Activated CD8-positive, alpha-beta memory T cell treated with anti-CD3 and anti-CD28 coated beads, Interleukin-2, amount 50 U/mL, for 48 hours (primary cell): ENCODE data around the gene HSD3B7.

Source experiments
- DNase-seq: peaks from one replicate; pipeline ENCODE4 v3.0.0-alpha.2; 2020

Gene HSD3B7

GRCh38 chr16:30957456-30958174 lies 27.4 kb upstream of the HSD3B7 start, which contains the start of gene SETD1A:
SETD1A (plus strand) TSS chr16:30957754; CDS start chr16:30958732, 978 bp downstream.
- DNase-seq: peak; percentile 99

GRCh38 chr16:30958175-30959079 lies 26.6 kb upstream of the HSD3B7 start:
- no peak for DNase-seq

GRCh38 chr16:30961384-30961783 lies 23.6 kb upstream of the HSD3B7 start:
- no peak for DNase-seq

- DNase-seq: no peak
These were observed 21.0 kb upstream of the HSD3B7 start for GRCh38 chr16:30963925-30964511.

- no peak for DNase-seq
These were observed 20.3 kb upstream of the HSD3B7 start for GRCh38 chr16:30964574-30965226.

GRCh38 chr16:30965436-30965835 lies 19.6 kb upstream of the HSD3B7 start:
- no peak for DNase-seq

- DNase-seq: no peak
These were observed 18.9 kb upstream of the HSD3B7 start for GRCh38 chr16:30966033-30966619.

- DNase-seq: no peak
These were observed 17.2 kb upstream of the HSD3B7 start for GRCh38 chr16:30967795-30968194.

GRCh38 chr16:30969246-30969842 lies 15.7 kb upstream of the HSD3B7 start:
- no peak for DNase-seq

GRCh38 chr16:30971298-30971697 lies 13.7 kb upstream of the HSD3B7 start:
- no peak for DNase-seq

GRCh38 chr16:30972872-30973271 lies 12.1 kb upstream of the HSD3B7 start:
- DNase-seq: no peak

- no peak for DNase-seq
These were observed 10.7 kb upstream of the HSD3B7 start for GRCh38 chr16:30974348-30974747.

- DNase-seq: no peak
These were observed 8.5 kb upstream of the HSD3B7 start for GRCh38 chr16:30976486-30976885.

- DNase-seq: no peak
These were observed 7.5 kb upstream of the HSD3B7 start for GRCh38 chr16:30977502-30977901.

GRCh38 chr16:30979170-30980022 lies 5.6 kb upstream of the HSD3B7 start:
- no peak for DNase-seq

GRCh38 chr16:30980023-30980371 lies 5.0 kb upstream of the HSD3B7 start:
- DNase-seq: no peak

GRCh38 chr16:30980434-30980833 lies 4.6 kb upstream of the HSD3B7 start:
- DNase-seq: no peak

- DNase-seq: no peak
These were observed 4.0 kb upstream of the HSD3B7 start for GRCh38 chr16:30980959-30981358.

- DNase-seq: no peak
These were observed 2.3 kb upstream of the HSD3B7 start for GRCh38 chr16:30982548-30983288.

GRCh38 chr16:30983289-30983889 lies 1.6 kb upstream of the HSD3B7 start:
- no peak for DNase-seq
